WERI-Rb-1 (cell line): Measurements from ENCODE around the gene RGS3.

ENCODE experiments used
- DNase-seq: peaks from one replicate; pipeline ENCODE4 v3.0.0-alpha.2; 2020
- H3K27ac ChIP-seq: fragments of 250-450 bp; sonication (Bioruptor Pico); 2 replicates; pipeline ENCODE4 v1.5.1; 2020; ENCODE audit warnings: mild to moderate bottlenecking, moderate library complexity
- H3K27me3 ChIP-seq: fragments of 250-450 bp; sonication (Bioruptor Pico); 2 replicates; pipeline ENCODE4 v1.5.1; 2021; ENCODE audit warnings: mild to moderate bottlenecking, low read depth, moderate library complexity; ENCODE audit not compliant: insufficient read depth, severe bottlenecking
- H3K36me3 ChIP-seq: fragments of 250-450 bp; sonication (Bioruptor Pico); 2 replicates; pipeline ENCODE4 v1.5.1; 2020; ENCODE audit warnings: mild to moderate bottlenecking, moderate library complexity
- H3K4me3 ChIP-seq: 2 replicates; pipeline ENCODE4 v1.5.1; 2011; ENCODE audit warnings: low read depth, mild to moderate bottlenecking, control low read depth, low read length
- H3K9me3 ChIP-seq: fragments of 250-450 bp; sonication (Bioruptor Pico); 2 replicates; pipeline ENCODE4 v1.5.1; 2021; ENCODE audit warnings: mild to moderate bottlenecking, moderate library complexity; ENCODE audit not compliant: severe bottlenecking
- TF ChIP-seq, protein P1 (sequence below): IDR thresholded peaks from 2 replicates; pipeline ENCODE4 v1.5.1; 2011; ENCODE audit warnings: low read depth, mild to moderate bottlenecking, control low read depth, inconsistent platforms, low read length

Gene RGS3

DNA sequence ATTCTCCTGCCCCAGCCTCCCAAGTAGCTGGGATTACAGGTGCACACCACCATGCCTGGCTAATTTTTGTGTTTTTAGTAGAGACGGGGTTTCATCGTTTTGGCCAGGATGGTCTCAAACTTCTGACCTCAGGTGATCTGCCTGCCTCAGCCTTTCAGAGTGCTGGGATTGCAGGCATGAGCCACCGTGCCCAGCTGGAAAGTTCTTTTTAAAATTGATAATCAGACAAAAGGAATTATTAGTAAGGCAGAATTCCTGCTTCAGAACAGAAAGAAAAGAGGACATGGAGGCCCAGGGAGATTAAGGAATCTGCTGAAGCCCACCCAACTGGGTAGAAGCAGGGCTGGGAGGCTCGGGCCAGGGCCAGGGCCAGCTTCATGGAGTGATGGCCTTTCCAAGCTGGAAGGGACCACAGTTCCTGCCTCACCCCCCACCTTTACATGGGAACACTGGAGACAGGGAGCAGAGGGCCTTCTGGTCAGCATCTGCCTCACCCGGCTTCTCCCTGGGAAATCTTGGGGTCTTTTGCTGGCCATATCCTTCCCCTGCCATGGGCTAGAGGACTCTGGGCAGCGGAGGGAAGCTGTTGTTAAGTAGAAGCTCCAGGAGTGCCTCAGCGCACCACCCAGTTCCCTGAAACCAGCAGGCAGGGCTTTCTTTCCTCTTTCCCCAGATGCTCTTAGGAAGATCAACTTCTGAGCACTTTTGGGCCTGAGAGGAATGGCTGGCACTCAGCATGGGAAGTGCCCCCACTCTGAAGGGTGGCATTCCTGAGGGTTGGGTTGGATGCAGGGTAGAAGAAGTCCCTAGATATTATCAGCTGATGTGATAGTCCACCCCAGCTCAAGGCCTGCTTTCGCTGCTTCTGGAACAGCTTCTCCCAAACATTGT, 70.1 kb downstream of the RGS3 start:
- no peaks in the 10 kb centered on the region for H3K27me3 ChIP-seq
- H3K4me3 ChIP-seq = no peak overlapping the region
- peaks cover 3% of the 10 kb centered on the region; the same call in 1 of the 2 replicates for H3K36me3 ChIP-seq
- no peaks in the 10 kb centered on the region for H3K9me3 ChIP-seq
- TF ChIP-seq, protein P1, sequence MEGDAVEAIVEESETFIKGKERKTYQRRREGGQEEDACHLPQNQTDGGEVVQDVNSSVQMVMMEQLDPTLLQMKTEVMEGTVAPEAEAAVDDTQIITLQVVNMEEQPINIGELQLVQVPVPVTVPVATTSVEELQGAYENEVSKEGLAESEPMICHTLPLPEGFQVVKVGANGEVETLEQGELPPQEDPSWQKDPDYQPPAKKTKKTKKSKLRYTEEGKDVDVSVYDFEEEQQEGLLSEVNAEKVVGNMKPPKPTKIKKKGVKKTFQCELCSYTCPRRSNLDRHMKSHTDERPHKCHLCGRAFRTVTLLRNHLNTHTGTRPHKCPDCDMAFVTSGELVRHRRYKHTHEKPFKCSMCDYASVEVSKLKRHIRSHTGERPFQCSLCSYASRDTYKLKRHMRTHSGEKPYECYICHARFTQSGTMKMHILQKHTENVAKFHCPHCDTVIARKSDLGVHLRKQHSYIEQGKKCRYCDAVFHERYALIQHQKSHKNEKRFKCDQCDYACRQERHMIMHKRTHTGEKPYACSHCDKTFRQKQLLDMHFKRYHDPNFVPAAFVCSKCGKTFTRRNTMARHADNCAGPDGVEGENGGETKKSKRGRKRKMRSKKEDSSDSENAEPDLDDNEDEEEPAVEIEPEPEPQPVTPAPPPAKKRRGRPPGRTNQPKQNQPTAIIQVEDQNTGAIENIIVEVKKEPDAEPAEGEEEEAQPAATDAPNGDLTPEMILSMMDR = no peak
- no peak overlapping the region for H3K27ac ChIP-seq
- no peak for DNase-seq

DNA sequence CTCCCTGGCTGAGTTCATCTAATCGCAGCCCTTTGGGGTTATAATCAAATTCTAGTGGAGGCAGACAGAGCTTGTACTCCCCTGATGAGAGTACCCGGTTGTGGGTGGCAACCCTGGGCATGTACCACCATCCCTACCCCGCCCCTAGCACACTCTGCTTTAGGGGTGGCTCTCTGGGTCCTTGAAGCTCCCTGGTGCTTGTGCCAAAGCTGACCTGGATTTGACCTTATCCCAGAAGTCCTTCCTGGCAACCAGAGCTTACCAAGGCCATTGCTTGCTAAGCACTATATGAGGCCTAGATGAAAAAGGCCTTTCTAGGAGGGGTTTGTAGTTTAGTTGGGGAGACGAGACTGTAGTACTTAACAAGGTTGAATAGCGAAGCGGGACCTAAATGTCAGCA, 72.2 kb downstream of the RGS3 start:
- no peak for DNase-seq
- TF ChIP-seq, protein P1 = no peak
- Histone ChIP-seq H3K27me3 (no peaks in the 10 kb centered on the region), H3K27ac (peak overlapping the region; percentile 61), H3K4me3 (no peak overlapping the region), H3K36me3 (no peaks in the 10 kb centered on the region), H3K9me3 (no peaks in the 10 kb centered on the region)

DNA sequence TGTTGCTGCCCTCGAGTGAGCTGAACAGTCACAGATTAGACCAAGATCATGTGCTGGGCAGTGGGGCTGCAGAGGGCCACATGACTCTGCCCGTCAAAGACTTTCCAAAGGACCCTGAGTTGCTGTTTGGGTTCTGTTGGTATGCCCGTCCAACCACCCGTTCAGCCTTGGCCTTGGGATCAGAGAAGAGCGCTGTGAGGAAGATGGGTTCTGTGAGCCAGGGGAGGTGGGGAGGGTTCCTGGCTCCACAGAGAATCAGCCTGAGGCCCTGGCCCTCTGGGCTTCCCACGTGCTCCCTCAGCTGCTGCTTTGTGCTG, 72.6 kb downstream of the RGS3 start:
- TF ChIP-seq, protein P1 = no peak
- Histone ChIP-seq H3K27ac (peak overlapping the region; percentile 61), H3K36me3 (no peaks in the 10 kb centered on the region), H3K9me3 (no peaks in the 10 kb centered on the region), H3K27me3 (no peaks in the 10 kb centered on the region), H3K4me3 (no peak overlapping the region)
- DNase-seq = no peak

DNA sequence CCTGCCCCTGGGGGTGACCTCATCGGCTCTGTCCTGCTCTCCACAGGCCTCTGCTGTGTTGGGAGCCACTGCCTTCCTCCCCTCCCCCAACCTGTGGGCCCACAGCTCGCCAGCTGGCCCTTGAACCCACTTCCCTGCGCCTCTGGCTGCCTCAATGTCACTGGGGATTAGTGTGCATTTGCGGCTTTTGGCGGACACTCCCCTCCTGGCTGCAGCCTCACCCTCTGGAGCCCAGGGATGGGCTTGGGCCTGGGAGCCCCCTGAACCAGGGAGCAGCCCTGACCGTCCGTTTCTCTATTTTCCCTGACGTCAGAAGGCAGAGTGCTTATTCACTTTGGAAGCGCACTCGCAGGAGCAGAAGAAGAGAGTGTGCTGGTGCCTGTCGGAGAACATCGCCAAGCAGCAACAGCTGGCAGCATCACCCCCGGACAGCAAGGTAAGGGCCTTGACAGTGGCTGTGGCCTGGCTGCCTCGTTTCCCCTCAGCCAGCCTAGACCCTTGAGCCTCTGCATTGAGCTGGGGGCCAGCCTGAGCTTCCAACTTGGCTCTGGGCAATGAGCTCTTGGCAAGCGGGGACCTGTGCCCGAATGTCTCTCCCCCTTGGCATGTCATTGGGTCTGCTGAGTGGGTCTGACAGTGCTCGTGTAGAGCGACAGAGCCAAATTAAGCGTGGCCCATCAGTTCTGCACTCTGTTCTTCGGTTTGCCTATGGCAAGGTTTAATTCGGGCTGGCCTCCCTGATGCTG, 73.1 kb downstream of the RGS3 start:
- peak overlapping the region; percentile 61 for H3K27ac ChIP-seq

DNA sequence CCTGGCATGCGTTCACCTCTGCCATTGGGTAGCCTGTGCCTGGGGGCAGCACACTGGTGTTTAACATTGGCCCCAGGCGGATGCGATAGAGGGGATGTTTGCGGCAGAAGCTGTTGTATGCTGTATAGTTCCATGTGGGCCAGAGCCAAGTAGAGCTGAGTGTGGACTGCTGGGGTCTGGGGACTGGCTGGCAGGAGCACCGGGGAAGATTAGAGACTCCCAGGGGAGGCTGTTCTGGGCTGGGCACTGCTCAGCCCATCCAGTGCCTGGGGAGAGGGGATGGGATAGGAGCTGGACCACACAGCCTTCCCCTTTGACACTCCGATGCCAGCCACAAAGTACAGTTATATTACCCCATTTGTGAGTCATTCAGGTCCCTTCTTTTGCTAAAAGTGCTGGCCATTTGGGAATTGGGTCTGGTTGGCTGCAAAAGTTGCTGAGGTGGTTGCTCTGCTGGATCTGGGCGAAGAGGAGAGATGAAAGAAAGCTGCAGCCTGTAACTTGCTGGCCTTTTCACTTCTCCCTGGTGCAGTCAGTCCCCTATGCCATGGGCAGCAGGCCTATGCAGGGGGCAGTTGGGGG, 73.8 kb downstream of the RGS3 start:
- Histone ChIP-seq H3K27ac (peak overlapping the region; percentile 61), H3K9me3 (no peaks in the 10 kb centered on the region), H3K4me3 (no peak overlapping the region), H3K27me3 (no peaks in the 10 kb centered on the region), H3K36me3 (no peaks in the 10 kb centered on the region)
- DNase-seq = no peak
- TF ChIP-seq, protein P1 = no peak

More for the DNA sequence above, 73.1 kb downstream of the RGS3 start:
- TF ChIP-seq, protein P1 = no peak
- Histone ChIP-seq H3K4me3 (no peak overlapping the region), H3K27me3 (no peaks in the 10 kb centered on the region), H3K36me3 (no peaks in the 10 kb centered on the region), H3K9me3 (no peaks in the 10 kb centered on the region)
- DNase-seq = peak; percentile 95
